ENCODE measurements around the gene TRABD.

GRCh38 chr22:50207383-50208140, 21.8 kb downstream of the TRABD start:
- no peak for TF ChIP-seq POLR2A (IDR thresholded peaks at IDR 0.05)
- no peak for TF ChIP-seq CTCF (IDR thresholded peaks at IDR 0.05)

All from testis (tissue), 2 donors.